Right ventricle myocardium superior (tissue), 1 donor: Measurements from ENCODE around the gene GIN1. TPM values are rescaled to one million over a fixed set of nuclear protein-coding genes. Genes with fewer than 3 reads are reported as not detected.
A peak's percentile ranks its signal among the peaks of the same experiment; 100 is the strongest.
"Not testable (repeated sequence)": the region's sequence is repeated elsewhere in the genome, so short reads cannot be mapped to it uniquely, and the experiment has no call there.

ENCODE experiments used
- ATAC-seq: fragments of 200-7000 bp; cut with Tn5 transposase; one replicate; pipeline ENCODE4 v1.9.1; 2020; ENCODE audit warnings: mild to moderate bottlenecking; ENCODE audit not compliant: poor library complexity
- DNase-seq: peaks from one replicate; pipeline ENCODE4 v3.0.0-alpha.2; 2020
- intact Hi-C: fragments of 100-400 bp; cut with DNase I; formaldehyde crosslinking; loops from one replicate; pipeline ENCODE4 v1.11.2; 2022
- long read RNA-seq: library from polyadenylated mRNA; unstranded; transcript quantifications from one replicate; pipeline ENCODE4 v2.0.0, GENCODE V29; 2021
- total RNA-seq: library from RNA; stranded (reverse); fragmentation: NEBNext Ultra II Directional; extraction: Animal tissue kit (Norgen Biotek cat#: 25700); gene quantifications from one replicate; pipeline ENCODE4 v1.2.1, GENCODE V29; 2021
- donor health status: DM: no; HTN: yes; CAD: no; lungs with severe emphysema.

Gene GIN1, protein sequence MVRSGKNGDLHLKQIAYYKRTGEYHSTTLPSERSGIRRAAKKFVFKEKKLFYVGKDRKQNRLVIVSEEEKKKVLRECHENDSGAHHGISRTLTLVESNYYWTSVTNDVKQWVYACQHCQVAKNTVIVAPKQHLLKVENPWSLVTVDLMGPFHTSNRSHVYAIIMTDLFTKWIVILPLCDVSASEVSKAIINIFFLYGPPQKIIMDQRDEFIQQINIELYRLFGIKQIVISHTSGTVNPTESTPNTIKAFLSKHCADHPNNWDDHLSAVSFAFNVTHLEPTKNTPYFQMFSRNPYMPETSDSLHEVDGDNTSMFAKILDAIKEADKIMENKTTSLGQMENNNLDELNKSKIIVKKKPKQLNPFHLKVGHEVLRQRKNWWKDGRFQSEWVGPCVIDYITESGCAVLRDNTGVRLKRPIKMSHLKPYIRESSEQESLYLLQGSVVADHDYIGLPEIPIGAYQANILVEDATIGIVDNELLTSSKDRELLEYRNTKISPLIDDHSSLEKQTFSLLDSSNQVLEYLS
- 16.2 TPM for total RNA-seq
- long read RNA-seq, transcript GIN1-201 (8 exons, 3,229 nt): major isoform, 20 of 27 reads
- long read RNA-seq, partial matches to known transcripts: 0 of 27 reads
- long read RNA-seq, other reads (novel, unspliced or antisense): 5 of 27 reads

DNA sequence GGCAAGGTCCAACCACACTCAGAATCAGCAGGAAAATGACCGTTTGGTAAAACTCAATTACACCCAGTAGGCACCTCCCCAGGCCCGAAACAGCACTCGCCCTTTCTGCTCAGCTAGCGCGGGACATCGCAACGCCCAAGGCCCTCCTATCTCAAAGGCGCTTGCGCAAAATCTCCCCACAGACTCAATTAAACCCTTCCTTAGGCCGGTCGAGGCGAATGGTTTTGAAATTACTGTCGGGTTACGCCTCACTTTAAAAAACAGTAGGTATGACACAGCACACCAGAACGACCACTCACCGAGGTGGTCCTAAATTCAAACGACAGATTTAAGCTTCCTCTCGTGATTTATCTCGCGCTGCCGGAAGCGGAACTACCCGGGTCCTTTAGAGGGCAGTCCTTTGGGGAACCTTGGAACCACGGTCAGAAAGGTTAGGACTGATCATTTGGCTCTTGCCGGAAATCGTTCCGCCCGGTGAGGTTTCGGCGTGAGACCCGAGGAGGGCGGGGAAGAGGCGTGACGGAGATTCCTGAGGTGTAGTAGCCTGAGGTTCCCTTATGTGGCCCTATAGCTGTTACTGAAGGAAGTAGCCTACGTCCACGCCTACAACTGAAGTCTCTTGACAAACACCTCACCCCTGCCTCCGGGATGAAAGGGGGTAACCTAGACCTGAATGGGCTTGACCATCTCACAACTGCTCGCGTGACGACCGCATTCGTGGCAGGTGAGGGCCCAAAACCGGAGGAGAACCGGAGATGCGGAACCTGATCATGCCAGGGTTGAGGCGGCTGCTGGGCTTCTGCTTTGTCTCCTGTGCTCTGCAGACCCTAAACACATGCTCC is at the start of gene GIN1, which contains the start of gene PPIP5K2:
Gene GIN1 (minus strand): TSS at position 374 of the 842 bp plus-strand sequence. CDS start 11,431 bp downstream, outside the sequence.
Gene PPIP5K2 (plus strand): TSS at position 537 of the 842 bp plus-strand sequence. CDS start 9,289 bp downstream, outside the sequence.
- DNase-seq: peak; percentile 96
- ATAC-seq: peak; percentile 98
- intact Hi-C loops: loop anchor here (10.0 kb wide), 1 partner anchor 355 kb away; no protein-coding TSS in a partner anchor

DNA sequence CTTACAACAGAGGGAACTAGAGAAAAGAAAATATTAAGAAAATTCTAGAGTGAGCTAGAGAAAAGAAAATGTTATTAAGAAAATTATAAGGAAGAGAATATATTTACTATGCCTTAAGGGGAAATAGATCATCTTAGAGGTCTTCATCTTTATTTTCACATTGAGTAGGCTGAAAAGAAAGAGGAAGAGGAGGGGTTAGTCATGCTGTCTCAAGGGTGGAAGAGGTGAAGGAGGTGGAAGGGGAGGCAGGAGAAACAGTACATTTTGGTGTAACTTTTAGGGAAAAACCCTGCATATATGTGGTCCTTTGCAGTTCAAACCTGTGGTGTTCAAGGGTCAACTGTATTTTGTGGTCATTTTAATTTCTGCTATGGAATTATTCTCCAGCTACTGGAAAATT is 46.8 kb upstream of the GIN1 start:
- DNase-seq (no peak), ATAC-seq (no peak)
- intact Hi-C loops: no loop called here

DNA sequence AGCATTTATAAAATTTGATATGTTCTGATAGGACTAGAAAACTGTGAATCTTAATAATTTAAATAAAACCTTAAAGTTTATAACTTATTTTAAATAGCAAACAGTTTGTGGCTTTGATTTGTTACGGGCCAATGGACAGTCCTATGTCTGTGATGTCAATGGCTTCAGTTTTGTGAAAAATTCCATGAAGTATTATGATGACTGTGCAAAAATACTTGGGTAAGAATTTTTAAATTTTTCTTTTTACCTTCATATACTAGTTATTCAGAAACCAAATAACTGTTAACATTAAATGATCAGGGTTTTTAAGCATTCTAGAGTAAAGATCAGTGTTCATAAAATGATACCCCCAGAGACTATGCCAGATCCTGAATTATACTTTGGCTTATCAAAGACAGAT is 31.2 kb upstream of the GIN1 start:
- ATAC-seq: no peak
- intact Hi-C loops: no loop called here
- DNase-seq: no peak

DNA sequence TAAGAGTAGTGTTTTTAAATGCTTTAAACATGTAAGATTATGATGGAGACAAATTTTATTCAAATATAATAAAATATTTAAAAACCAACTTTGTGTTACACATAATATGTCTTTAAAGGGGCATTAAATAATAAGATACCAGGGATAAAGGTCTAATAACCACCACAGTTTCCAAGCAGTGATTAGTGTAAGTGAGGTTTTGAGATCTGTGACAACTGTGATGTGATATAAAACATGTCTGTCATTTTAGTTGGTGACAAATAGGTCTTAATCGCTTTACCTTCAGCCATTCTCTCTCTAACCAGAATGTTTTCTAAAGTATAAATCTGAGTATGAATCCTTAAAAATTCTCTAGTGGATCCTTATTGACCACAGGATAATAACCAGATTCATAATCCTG is 28.3 kb upstream of the GIN1 start:
- no peak for DNase-seq
- intact Hi-C loops: no loop called here
- peak; percentile 55 for ATAC-seq

DNA sequence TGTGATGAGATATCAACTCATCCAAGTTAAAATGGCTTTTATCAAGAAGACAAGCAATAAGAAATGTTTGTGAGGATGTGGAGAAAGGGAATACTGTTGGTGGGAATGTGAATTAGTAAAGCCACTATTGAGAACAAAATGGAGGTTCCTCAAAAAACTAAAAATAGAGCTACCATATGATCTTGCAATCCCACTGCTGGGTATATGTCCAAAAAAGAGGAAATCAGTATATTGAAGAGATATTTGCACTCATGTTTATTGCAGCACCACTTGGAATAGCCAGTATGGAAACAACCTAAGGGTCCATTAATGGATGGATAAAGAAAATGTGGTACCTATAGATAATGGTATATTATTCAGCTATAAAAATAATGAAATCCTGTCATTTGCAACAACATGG is 25.3 kb upstream of the GIN1 start:
- DNase-seq (no peak), ATAC-seq (no peak)
- intact Hi-C loops: no loop called here

DNA sequence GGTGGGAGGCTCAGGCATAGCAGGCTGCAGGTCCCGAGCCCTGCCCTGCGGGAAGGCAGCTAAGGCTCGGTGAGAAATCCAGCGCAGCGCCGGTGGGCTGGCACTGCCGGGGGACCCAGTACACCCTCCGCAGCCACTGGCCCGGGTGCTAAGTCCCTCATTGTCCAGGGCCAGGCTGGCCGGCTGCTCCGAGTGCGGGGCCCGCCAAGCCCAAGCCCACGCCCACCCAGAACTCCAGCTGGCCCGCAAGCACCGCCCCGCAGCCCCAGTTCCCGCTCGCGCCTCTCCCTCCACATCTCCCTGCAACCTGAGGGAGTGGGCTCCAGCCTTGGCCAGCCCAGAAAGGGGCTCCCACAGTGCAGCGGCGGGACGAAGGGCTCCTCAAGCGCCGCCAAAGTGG is 22.2 kb upstream of the GIN1 start:
- intact Hi-C loops, ATAC-seq: not testable (repeated sequence)
- peak; percentile 33 for DNase-seq

DNA sequence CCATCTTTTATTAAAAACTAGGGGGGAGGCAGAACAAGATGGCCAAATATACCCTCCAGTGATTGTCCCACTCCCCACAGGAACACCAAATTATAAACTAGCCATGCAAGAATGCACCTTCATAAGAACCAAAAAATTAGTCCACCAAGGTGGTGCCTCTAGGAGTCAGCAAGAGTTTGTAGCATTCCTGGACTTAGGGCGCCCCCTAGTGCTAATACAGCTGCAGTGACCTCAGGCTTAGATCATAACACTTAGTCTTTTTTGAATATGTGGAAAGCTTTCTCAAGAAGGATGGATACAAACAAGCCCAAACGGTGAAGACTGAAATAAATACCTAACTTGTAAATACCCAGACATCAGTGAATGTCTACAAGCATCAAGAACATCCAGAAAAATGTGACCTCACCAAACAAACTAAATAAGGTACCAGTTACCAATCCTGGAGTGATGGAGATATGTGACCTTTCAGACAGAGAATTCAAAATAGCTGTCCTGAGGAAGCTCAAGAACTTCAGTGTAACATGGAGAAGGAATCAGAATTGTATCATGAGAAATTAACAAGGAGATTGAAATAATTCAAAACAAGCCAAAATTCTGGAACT is 19.4 kb upstream of the GIN1 start:
- ATAC-seq: peak; percentile 94
- intact Hi-C loops: no loop called here

DNA sequence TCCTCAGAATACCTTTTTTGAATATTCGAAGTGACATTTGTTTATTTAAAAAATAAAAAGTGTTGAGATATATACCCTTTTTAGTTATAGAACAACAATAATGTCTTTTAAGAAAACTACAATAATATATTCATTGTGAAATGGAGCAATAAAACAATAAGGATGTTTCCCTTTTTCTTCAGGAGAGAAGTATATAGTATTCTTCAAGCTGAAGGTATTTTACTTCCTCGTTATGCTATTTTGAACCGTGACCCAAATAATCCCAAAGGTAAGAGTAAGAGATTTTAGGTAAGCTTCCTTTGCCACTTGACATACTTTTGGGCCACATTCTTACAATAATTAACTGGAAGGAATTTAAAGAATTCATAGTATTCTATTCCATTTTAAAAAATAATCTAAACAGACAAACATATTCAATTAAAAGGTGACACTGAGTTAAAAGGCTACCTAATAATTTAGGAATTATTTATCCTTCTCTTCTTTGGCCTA is 18.3 kb upstream of the GIN1 start:
- no peak for DNase-seq
- intact Hi-C loops: no loop called here
- ATAC-seq: no peak

More for the DNA sequence above, 19.4 kb upstream of the GIN1 start:
- peak; percentile 71 for DNase-seq

DNA sequence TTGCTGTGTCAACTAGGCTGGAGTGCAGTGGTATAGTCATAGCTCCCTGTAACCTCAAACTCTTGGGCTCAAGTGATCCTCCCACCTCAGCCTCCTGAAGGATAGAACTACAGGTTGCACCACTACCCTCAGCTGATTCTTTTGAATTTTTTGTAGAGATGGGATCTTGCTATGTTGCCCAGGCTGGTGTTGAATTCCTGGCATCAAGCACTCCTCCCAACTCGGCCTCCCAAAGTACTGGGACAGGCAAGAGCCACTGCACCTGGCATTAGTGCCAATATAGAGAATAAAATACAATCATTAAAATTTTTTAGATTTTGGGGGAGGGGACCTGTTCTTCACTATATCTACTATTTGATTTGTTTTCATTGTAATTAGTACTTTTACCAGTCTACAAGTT is 15.5 kb upstream of the GIN1 start:
- ATAC-seq (no peak), DNase-seq (no peak)
- intact Hi-C loops: no loop called here

DNA sequence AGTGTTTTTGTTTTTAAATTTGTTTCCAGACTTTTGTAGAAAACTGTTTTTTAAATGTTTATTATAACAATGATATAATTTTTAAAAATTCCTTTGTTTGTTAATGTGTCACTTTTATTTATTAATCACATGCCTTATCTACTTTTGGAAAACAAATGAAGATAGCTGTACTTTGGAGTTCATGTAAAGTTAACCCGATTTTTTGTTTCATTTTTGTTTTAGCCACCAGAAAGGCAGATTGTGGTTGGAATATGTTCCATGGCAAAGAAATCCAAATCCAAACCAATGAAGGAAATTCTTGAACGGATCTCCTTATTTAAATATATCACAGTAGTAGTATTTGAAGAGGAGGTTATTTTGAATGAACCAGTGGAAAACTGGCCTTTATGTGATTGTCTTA is 13.3 kb upstream of the GIN1 start:
- DNase-seq (no peak), ATAC-seq (no peak)
- intact Hi-C loops: no loop called here

DNA sequence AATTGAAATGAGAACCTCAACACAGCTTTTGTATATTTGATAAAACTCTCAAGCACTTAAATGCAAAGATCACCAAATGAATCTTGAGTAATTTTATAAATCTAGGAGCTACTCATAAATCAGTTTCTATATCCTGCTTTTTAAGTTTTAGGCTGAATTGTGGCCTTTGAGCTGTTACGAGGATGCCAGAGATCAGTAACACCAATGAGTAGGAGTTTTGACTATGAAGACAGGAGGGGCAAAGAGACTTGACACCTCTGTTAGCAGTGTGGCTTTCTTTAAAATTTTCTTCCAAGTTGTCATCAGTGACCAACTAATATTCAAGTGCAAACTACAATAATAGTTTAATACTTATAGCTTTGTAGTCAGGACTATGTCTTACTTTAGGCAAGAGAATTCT is 12.7 kb upstream of the GIN1 start:
- intact Hi-C loops: no loop called here
- no peak for ATAC-seq
- no peak for DNase-seq

DNA sequence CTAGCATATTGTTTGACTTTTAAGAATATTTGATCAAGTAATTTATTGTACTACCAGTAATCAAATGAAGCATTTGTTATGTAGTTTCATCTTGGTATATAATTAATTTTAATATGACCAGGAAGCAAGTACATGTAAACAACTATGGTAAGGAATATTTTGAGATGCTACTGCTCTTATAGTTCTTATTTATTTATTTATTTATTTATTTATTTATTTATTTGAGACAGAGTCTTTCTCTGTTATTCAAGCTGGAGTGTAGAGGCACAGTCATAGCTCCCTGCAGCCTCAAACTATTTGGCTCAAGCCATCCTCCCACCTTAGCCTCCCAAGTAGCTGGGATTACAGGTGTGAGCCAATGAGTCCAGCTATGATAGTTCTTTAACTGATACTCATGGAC is 8.3 kb upstream of the GIN1 start:
- ATAC-seq: no peak
- intact Hi-C loops: loop anchor here (10.0 kb wide), 1 partner anchor 363 kb away; no protein-coding TSS in a partner anchor
- DNase-seq: no peak

DNA sequence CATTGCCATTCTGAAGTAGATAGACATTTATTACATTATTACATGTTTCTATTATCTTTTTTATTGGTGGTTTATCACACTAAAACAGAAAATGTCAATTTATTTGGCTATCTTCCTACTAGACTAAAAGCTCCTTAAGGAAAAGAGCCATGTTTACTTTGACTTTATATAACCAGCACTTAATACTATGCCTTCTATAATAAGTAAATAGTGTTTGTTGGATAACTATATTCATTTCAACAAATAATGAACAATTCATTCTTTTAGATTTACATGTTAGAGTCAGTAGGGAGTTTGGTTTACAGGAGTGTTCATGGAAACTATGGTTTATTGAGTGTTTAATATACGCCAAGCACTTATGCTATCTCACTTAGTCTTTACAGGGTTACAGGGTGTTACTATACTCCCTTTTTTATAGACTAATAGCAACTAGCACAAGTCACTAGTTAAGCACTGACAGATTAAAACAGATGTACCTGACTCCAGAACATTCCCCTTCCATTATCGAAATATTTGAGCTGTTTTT is 7.4 kb upstream of the GIN1 start:
- no peak for DNase-seq
- intact Hi-C loops: loop anchor here (10.0 kb wide), 1 partner anchor 363 kb away; no protein-coding TSS in a partner anchor

DNA sequence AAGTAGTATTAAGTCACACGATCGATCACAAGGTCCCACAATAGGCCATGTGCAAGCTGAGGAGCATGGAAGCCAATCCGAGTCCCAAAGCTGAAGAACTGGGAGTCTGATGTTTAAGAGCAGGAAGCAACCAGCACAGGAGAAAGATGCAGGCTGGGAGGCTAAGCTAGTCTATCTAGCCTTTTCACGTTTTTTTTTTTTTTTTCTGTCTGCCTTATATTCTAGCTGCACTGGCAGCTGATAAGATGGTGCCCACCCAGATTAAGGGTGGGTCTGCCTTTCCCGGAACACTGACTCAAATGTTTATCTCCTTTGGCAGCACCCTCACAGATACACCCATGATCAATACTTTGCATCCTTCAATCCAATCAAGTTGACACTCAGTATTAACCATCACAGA is 6.6 kb upstream of the GIN1 start:
- no peak for ATAC-seq
- intact Hi-C loops: loop anchor here (10.0 kb wide), 1 partner anchor 362 kb away; no protein-coding TSS in a partner anchor

More for the DNA sequence above, 7.4 kb upstream of the GIN1 start:
- no peak for ATAC-seq

DNA sequence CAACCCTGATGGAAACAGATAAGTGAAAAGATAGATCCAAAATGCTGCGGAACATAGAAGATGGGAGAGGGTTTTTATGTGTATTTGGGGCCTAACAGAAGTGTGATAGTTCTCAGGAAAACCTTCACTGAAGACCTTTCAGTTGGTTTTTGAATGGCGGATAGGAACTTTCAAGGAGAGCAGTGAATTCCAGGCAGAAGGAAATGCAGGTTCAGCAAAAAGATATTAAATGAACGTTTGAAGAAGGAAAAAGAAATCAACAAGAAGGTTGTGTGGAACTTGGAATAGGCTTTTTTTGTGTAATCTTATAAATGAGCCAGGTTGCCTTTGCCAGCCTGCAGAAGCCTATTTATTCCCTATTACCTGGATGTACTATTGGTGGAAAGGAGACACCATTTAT is 2.3 kb upstream of the GIN1 start:
- no peak for DNase-seq

More for the DNA sequence above, 6.6 kb upstream of the GIN1 start:
- no peak for DNase-seq

DNA sequence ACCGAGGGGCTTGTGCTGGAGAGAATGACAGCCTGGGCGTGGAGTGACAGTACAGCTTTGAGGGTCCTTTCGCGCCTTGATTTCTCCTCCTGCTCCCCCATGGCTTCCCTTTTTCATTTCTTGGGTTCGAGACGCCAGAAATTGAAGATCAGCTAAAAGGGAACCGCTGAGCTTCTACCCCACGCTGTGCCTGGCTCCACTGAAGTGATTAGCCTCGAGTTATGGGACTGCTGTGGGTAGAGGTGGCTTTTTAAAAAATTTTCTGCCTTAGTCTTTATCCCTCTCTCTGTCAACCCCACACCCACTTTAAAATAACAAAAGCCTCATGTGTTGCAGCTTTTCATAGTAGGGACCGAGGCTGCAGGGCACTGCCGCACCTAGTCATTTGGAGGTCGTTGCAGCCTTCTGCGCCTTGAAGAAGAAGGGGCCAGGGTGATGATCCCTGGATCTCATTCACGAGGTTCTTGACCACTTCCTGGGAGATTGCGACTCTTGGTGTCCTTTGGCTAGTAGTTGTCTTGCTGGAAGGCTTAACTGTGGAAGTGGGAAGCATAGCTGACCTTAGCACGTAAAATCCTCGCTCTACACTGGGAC is 766 bp upstream of the GIN1 start:
- intact Hi-C loops: loop anchor here (10.0 kb wide), 1 partner anchor 356 kb away; no protein-coding TSS in a partner anchor
- DNase-seq (no peak), ATAC-seq (peak; percentile 9)

More for the DNA sequence above, 2.3 kb upstream of the GIN1 start:
- no peak for ATAC-seq
- intact Hi-C loops: loop anchor here (10.0 kb wide), 1 partner anchor 357 kb away; no protein-coding TSS in a partner anchor

DNA sequence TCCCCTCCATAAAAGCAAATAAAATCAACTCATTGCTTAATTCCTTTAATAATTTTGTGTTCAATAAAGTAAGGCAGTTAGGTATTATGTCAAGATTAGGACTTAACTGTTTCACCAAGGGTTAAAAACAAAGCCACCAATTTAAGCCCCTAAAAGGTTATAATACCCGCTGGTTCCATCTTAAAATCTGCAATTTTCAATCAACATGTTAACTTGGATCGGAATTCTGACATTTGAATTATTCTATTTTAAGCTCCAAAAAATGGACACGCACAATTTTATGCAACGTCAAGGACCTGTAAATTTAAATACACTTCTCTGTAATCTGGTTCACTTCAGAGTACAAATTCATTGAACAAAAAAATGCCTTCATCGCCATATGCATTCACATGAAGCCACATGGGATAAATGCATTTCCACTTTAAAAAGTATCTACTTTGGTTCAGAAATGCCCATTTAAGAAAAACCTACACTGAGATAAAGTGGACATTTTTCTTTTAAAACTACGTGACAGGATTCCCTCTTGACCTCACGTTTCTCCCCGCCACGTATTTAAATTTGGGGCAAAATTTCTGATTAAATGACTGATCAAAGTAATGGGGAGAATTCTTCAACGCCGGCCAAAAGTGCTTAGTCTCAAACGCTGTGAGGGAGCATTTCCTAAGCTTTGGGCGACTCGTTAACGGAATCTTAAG is 721 bp downstream of the GIN1 start:
- ATAC-seq (no peak), DNase-seq (no peak)
- intact Hi-C loops: no loop called here
